Stimulated activated CD8-positive, alpha-beta memory T cell treated with anti-CD3 and anti-CD28 coated beads, Interleukin-12 subunit alpha, Interleukin-12 subunit beta, amount 100 ng/mL, for 1 hour (primary cell): ENCODE measurements around the gene GLYR1.

Experiments
- DNase-seq: peaks from one replicate; pipeline ENCODE4 v3.0.0-alpha.2; 2020; ENCODE audit warnings: low read depth

GLYR1 gene

GRCh38 chr16:4847774-4848587 lies 893 bp upstream of the GLYR1 start:
- peak; percentile 2 for DNase-seq

- DNase-seq, result no peak
These were observed 586 bp downstream of the GLYR1 start for GRCh38 chr16:4846503-4846900.

GRCh38 chr16:4840984-4841383 lies 6.1 kb downstream of the GLYR1 start:
- DNase-seq, result no peak

- DNase-seq, result no peak
These were observed 7.1 kb downstream of the GLYR1 start for GRCh38 chr16:4839942-4840341.

GRCh38 chr16:4837733-4838501 lies 9.2 kb downstream of the GLYR1 start:
- no peak for DNase-seq

- DNase-seq, result no peak
These were observed 10.4 kb downstream of the GLYR1 start for GRCh38 chr16:4836727-4837126.

- DNase-seq, result no peak
These were observed 13.5 kb downstream of the GLYR1 start for GRCh38 chr16:4833584-4833983.

- no peak for DNase-seq
These were observed 14.3 kb downstream of the GLYR1 start for GRCh38 chr16:4832698-4833343.

- DNase-seq, result no peak
These were observed 15.5 kb downstream of the GLYR1 start for GRCh38 chr16:4831616-4832015.

GRCh38 chr16:4830408-4830807 lies 16.7 kb downstream of the GLYR1 start:
- DNase-seq, result no peak

GRCh38 chr16:4828567-4829321 lies 18.3 kb downstream of the GLYR1 start:
- DNase-seq, result no peak

- no peak for DNase-seq
These were observed 20.1 kb downstream of the GLYR1 start for GRCh38 chr16:4826980-4827379.

- DNase-seq, result no peak
These were observed 20.6 kb downstream of the GLYR1 start for GRCh38 chr16:4826526-4826925.

GRCh38 chr16:4825196-4825595 lies 21.9 kb downstream of the GLYR1 start:
- DNase-seq, result no peak

GRCh38 chr16:4820652-4821051 lies 26.4 kb downstream of the GLYR1 start:
- no peak for DNase-seq

- DNase-seq, result no peak
These were observed 32.4 kb downstream of the GLYR1 start for GRCh38 chr16:4814542-4815173.

GRCh38 chr16:4814046-4814445 lies 33.0 kb downstream of the GLYR1 start:
- DNase-seq, result no peak

- no peak for DNase-seq
These were observed 33.7 kb downstream of the GLYR1 start for GRCh38 chr16:4813251-4814003.

GRCh38 chr16:4811773-4812172 lies 35.3 kb downstream of the GLYR1 start:
- DNase-seq, result no peak

GRCh38 chr16:4811242-4811641 lies 35.8 kb downstream of the GLYR1 start:
- DNase-seq, result no peak

GRCh38 chr16:4806280-4806679 lies 40.8 kb downstream of the GLYR1 start:
- DNase-seq, result no peak
